GM21737 (cell line): ENCODE results near the gene UCKL1.
"Not testable (repeated sequence)": the region's sequence is repeated elsewhere in the genome, so short reads cannot be mapped to it uniquely, and the experiment has no call there.

Source experiments
- ATAC-seq: cut with Tn5 transposase; IDR thresholded peaks from one replicate; pipeline ENCODE4 v1.9.1; 2021; ENCODE audit warnings: mild to moderate bottlenecking, moderate library complexity; ENCODE audit not compliant: unreplicated experiment

Gene UCKL1

DNA sequence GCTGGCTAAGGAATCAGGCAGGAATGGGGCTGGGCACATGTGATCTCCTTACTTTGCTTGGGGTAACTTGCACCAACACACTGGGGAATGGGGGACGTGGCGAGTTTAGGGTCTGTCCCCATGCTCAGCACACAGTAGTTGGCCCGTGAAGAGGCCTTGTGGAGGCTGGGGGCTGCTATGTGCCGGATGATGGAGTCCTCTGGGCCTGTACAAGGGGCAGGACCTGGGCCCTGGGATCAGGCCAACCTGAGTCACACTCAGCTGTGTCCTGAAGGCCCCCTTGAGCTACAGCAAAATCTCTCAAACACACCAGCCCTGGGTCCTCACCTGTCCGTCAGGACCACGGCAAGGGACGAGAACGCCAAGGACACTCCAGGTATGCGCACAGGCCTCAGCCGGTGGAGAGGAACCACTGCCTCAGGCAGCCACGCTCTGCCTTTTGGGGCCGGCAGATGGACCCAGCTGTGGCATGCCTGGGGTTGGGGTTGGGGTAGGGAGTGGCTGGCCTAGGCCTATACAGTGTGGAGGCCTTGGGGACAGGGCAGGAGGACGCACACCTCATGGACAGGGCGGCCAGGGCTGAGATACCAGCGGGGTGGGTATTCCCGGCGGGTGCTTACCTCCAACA is 11.1 kb downstream of the UCKL1 start:
- no peak for ATAC-seq

DNA sequence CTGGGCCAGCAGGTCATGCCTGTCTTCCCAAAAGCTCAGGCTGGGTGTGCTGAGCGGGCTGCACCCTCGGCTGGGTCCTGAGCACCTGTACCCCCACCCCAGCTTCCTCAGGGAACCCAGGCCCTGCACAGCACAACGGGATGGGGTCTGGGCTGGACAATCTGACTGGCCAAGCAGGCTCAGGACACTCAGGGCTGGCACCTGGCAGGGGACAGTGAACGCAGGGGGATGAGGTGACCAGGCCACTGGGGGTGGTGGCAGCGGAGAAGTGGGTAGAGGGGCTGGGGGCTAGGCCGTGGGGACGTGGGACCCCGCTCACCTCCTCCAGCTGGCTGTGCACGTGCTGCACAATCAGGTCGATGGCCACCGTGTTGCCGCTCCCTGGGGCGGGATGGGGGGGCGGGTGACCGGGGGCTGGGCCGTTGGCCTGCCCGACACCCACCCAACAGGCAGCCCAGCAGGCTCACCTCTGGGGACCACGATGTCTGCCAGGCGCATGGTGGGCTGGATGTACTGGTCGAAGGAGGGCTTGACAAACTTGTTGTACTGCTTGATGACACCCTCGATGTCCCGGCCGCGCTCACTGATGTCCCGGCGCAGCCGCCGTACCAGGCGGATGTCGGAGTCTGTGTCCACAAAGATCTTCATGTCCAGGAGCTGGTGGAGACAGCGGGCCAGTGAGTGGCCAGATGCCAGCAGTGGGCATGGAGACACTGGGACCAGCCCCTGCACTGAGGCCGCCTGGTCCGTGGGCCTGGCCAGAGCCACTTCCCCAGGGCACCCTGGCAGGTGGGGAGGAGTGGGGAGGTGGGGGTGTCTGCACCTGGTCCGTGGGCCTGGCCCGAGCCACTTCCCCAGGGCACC is 11.9 kb downstream of the UCKL1 start:
- no peak for ATAC-seq

DNA sequence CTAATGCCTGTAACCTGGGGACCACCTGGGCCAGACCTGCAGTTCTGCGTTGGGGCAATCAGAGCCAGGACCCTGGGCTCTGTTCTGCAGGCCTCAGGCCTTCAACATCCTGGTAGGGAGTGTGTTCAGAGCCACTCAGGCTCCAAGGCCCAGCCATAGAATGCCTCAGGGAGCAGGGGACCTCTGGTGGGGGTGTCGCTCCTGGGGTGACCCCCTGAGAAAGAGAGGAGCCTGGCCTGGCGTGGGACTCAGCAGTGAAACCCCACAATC is 12.5 kb downstream of the UCKL1 start:
- no peak for ATAC-seq

DNA sequence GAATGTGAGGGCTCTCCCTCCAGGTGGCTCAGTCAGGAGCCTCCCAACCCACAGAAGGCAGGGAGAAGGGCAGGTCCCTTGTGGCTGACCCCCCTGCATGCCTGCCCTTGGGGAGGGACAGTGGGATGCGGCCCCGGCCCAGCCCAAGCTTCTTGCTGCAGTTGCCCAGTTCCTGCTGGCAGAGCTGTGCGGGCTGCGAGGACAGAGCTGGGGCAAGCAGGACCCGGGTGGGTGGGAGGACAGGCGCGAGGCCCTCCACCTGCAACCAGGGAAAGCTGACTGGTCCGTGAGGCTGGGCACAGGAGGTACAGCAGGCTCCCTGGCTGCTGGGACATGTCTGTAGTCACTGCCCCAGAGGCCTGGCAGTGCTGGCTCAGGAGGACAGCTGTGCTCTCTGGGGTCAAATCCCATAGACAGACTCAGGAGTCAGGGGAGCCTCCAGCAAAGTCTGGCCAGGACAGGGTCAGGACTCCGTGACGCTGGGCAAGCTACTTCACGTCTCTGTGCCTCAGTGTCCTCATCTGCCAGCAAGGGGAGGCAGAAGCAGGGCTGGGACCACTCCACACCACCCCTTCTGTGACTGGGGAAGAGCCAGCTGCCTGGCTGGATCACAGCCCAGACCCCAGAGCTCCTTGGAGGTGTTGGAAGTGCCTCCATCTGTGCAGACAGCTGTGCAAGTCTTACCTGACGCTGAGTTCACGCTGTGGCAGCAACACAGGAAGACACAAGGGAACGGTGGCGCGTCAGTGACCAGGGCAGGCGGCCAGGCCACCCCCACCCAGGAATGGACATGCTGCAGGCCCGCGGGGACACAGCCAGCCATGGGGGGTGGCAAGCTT is 13.0 kb downstream of the UCKL1 start:
- ATAC-seq, result no peak

DNA sequence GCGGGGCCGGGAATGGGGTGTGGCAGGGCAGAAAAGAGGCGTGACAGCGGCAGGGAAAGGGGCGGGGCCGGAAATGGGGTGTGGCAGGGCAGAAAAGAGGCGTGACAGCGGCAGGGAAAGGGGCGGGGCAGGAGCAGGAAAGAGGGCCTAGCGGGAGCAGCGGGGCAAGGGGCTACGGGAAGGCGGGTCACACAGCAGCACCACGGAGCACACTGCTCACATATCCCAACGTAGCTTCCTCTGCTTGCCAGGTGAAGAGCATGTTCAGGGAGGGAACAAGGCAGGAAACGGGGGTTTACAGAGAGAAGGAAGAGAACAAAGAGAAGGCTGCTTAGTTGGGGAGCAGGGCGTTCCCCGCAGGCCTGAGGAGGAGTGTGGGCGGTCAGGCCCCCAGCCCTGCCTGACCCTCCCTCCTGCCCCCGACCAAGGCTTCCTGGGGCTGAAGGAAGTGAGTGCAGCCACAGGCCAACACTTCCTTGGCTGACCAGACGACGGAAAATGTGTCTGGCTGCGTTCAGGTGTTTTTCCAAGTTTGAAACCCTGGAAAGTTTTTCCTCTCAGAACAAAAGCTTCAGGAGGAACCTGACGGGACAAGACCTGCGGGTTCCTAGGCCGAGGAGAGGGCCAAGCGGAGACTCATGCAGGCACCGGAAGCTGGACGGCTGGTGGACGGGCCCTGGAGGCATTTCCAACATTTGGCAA is 13.8 kb downstream of the UCKL1 start:
- ATAC-seq, result no peak

DNA sequence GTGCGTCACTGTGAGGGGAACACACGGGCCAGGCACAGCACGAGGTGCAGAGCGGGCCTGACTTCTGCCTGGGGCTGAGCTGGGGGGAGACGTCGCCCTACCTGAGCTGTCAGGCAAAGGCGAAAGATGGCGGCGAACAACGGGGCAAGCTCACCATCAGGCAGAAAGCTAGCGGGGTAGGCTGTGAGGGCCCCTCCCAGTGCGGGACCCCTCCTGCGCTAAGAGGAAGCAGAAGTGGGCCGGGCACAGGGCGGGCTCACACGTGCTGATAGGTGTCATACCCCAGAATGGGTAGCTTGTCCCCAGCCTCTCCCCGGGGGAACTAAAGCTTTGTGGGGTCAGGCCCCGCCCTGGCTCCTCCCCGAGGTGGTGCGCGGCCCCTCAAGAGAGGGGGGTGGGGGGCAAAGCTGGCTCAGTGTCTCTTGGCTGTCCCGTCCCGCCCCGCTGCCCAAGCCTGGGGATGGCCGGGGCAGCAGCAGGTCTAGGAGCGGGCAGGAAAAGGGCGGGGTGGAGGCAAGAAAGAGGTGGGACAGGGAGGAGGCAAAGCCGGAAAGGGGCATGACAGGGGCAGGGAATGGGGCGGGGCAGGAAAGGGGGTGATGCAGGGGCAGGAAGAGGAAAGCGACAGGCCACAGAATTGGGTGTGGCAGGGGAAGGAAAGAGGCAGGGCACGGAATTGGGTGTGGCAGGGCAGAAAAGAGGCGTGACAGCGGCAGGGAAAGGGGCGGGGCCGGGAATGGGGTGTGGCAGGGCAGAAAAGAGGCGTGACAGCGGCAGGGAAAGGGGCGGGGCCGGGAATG is 14.7 kb downstream of the UCKL1 start:
- peak; percentile 48 for ATAC-seq

DNA sequence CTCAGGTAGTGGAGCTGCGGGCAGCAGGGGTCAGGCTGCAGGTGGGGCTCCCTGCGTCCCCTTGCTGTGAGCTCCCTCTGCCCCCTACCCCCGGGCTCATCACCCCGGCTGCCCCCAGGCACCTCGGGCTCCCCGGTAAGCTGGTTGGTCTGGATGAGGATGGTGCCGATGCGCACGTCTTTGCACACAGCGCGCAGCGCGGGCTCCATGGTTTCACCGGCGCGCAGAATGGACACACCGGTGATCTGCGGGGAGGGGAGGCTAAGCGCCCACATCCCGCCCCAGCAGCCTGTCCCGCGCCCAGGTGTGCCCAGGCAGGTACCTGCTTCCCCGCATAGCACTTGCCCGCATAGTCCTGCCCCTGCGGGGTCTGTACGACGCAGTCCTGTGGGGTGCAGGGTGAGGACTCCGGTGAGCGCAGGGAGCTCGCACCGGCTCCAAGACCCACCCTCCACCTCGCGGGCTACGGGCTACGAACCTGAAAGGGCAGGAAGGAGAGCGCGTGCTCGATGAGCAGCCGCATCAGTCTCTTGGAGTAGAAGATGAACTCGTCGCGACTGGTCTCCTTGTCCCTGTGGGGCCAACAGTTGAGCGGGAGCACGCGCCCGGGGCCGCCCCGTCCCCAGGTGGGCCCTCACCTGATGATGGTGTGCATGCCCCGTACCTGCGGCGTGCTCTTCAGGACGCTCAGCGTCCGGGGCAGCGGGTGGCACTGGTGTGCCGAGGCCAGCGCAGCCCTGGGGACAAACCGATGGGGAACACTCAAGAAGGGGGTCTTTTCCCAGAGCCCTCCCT is 15.5 kb downstream of the UCKL1 start:
- no peak for ATAC-seq

DNA sequence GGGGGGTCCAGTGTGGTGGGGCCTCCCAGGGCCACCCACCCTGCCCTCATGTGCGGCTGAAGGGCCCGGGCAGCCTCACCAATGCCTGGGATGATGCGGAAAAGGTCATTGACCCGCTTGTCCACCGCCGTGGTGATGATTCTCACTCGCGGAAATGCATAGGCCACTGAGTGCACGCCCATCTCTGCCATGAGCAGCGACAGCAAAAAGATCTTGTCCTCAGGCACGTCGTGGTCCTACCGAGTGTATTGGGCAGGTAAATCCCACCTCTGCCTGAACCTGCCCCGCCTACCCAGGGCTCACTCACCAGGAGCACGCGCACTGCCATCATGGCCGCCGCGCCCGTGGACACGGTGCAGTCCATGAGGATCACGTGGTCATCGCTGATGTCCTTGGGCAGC is 16.1 kb downstream of the UCKL1 start:
- ATAC-seq, result no peak

DNA sequence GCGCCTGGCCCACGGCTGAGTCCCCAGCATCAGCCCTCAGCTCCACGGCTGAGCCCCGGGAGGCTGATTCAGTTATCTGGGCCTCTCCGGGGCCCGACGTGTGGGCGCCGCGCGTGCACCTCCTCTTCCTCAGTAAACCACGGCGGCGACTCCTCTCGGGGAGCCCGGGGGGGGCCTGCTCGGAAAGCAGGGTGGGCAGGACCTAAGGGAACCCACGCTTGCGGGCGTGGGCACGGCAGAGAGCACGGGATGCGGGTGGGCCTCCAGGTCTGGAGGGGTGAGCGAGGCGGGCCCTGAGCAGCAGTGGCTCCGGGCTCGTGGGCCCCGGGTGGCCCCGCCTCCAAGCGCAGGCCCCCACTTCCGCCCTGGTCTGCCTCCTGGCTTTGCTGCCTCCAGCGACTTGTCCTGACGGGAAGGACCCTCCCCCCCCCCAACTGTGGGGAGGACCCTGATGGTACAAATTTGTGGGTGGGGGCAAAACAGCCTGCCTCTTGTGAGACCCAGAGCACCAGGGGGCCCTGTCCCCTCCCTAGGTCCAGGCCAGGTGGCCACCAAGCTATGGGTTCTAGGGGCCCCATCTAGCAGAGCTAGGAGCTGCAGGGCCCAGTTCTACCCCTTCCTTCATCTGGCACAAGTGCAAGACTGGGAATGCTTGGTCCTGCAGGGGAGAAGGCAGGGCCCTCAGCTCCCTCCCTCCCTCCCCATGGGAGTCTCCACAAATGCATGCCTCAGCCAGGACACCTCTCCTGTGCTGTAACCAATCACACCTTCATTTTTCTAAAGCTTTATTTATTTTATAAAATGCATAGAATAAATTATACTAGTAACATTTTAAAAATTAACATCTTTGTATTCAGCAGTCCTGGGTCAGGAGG is 16.9 kb downstream of the UCKL1 start:
- no peak for ATAC-seq

DNA sequence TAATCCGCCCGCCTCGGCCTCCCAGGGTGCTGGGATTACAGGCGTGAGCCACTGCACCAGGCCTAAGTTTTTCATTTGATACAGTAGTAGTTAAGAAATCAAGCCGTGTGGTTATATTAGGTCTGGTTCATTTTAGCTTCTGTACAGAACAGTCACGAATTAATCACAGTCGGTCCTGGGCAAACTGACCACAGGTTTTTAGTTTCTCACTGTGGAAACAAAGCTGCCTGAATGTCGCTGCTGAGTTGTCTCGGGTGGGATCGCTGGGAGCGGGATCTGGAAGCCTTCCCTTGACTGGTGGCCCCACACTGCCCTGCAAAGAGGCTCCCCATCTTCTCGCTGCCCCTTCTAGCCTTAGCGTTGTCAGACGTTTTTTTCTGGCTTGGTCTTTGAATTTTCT is 18.6 kb downstream of the UCKL1 start:
- ATAC-seq, result no peak

DNA sequence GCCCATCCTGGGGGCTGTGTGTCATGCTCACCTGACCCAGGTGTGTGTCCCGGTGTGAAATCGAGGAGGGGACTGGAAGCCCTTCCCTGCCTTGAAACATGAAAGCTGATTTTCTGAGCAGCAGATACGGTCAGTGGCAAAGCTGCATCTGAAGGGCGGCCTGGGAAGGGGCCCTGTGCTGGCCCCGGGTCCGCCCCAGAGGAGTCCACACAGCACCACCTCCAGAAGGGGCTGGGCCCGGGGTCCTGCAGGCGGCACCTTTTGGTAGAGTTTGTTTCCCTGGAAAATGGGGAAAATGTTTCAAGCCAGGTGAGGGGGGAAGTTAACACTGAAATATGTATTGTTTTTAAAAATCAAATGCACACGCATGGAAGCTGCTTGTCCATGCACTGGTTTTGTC is 20.8 kb downstream of the UCKL1 start:
- ATAC-seq, result no peak

DNA sequence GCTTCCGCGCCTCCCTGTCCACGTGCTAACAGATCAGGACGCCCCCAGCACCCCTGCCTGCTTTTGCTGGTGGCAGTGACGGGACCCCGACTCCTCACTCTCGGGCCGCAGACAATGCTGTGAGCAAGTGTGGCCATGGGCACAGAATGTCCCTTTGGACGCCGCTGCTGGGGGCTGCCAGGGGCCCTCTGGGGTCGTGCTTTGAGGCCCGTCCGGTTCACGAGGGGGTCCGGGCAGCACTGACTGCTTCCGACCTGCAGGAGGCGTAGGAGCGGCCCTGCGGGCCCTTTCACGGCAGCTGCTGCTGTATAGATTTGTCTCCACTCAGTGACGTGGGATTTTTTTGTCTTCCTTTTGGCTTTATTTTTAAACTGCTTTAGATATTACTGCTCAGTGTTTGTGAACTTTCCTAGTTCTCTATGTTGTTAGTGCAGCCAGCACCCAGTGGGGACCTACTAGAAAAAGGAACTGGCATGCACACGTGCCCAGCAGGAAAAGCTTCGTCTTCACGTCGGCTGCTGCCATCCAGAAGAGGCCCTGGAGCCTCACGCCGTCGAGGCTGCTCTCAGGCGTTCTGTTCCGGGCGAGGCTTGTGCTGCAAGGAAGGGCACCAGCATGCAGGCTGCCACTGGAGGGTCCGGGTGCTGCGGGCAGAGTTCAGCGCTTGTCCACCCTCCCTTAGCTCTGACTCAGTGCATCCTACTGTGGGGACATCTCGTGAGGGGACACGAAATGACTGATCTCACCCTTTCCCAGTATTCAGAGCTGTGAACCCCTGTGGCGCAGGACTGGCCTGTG is 21.7 kb downstream of the UCKL1 start:
- ATAC-seq, result no peak

DNA sequence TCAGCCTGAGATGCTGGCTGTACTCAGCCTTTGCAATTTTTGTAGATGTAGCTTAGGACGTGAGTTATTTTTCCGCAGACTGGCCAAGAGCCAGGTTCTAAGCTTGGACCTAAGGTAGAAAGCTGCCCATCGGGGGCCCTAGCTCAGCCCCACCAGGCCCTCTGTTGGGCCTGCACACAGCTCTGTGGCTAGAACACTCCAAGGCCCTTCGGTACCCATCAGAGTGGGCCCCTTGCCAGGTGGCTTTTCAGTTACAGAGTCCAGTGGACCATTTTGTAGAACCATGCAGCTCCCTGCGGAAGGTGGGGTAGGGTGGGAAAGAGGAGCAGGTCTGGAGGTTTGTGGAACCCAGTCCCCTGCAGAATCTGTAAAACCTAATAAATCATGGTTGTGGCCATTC is 22.6 kb downstream of the UCKL1 start:
- ATAC-seq, result no peak

DNA sequence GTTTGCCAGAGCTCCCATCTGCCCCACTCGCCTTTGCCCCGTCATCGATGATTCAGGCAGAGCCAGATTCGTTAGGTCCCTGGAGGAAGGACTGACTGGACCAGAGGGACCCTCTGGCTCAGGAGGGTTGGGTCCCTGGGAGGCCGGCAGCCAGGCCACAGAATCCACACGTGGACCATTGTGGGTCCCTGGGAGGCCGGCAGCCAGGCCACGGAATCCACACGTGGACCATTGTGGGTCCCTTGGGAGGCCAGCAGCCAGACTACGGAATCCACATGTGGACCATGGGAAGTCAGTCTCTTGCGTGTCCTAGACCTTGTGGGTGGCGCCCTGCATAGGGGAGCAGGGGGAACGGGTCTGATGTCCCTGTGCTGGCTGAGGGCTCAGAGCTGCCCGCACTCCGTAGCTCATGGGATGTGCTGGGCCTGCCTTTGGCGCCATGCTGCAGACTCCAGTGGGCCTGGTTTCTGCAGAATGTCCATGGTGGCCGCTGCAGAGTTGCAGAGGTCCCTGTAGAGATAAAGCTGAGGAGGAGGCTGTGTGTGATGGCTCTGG is 23.5 kb downstream of the UCKL1 start:
- ATAC-seq, result no peak

DNA sequence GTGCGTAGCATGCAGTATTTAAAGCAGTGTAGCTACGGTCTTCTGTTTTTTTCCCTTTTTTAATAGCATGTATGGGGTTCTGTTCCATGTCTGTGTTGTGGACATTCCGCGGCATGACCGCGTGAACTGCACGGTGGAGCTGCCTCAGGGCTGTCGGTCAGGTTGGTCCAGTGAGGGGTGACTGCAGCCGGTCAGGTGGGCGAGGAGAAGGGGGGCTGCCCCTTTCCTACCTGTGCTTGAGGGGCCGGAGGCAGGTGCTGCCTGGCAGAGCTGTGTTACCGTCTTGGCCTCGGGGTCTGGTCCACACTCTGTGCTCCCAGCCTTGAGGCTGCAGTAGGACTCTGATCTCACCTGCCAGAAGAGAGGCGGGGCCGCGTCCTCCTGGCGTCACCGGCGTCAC is 24.5 kb downstream of the UCKL1 start:
- ATAC-seq, result no peak

DNA sequence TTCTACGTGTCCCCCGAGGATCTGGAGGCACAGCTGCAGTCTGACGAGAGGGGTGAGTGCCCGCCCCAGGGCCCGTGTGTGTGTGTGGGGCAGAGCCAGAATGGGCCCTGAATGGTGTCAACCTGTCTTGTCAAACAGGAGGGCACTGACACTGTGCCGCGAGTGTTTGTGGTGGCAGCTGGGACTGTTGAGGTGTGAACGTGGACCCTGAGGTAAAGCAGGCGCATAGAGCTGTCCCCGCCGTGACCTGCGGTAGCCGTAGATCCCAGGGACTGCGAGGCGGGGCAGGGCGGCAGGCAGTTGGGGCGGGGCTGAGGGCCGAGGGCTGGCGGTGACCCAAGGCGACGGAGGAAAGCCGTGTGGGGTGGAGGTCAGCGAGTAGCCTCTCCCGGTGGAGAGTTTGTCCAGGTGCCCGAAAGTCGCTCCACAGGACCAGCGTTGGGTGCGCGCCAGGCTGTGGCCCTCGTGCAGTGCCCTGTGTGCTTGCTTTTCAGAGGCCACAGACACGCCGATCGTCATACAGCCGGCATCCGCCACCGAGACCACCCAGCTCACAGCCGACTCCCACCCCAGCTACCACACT is 25.2 kb downstream of the UCKL1 start:
- no peak for ATAC-seq

DNA sequence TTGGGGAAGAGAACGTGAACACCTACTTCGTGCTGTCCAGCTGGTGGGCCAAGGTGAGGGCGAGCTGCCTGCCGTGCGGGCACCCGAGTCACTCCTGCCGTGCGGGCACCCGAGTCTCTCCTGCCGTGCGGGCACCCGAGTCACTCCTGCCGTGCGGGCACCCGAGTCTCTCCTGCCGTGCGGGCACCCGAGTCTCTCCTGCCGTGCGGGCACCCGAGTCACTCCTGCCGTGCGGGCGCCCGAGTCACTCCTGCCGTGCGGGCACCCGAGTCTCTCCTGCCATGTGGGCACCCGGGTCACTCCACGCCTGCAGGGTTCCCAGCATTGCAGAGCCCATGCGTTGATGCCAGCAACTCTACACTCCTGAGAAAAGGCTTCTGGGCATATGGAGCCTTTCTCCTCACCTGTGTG is 26.7 kb downstream of the UCKL1 start:
- ATAC-seq, result not testable (repeated sequence)
